Measurements from ENCODE around the gene PHKB. TPM values are rescaled to one million over a fixed set of nuclear protein-coding genes. Genes with fewer than 3 reads are reported as not detected.

The PHKB gene
- polyA plus RNA-seq, 1 donor (not counting 4 experiments of a cell fraction or from before 2014, with no cell fraction given): 71.7 TPM

DNA sequence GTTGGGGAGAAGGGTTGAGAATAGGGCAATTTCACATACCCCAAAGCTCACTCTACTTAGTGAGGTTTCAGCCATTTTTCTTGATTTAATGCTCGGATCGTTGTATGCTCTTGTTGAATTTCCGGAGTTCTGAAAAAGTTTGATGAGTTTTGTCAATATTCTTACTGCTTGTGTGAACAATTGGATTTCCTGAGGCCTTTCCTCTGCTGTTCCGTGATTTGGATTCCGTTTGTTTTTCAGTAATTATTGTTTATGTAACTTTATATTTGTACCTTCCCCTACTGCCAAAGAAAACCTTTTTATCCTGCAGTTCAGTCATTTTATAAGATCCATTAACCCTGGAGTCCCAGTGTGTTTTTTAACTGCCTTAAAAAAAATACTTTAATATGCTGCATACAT is 62.9 kb downstream of the PHKB start:
- TF ChIP-seq, protein P1, sequence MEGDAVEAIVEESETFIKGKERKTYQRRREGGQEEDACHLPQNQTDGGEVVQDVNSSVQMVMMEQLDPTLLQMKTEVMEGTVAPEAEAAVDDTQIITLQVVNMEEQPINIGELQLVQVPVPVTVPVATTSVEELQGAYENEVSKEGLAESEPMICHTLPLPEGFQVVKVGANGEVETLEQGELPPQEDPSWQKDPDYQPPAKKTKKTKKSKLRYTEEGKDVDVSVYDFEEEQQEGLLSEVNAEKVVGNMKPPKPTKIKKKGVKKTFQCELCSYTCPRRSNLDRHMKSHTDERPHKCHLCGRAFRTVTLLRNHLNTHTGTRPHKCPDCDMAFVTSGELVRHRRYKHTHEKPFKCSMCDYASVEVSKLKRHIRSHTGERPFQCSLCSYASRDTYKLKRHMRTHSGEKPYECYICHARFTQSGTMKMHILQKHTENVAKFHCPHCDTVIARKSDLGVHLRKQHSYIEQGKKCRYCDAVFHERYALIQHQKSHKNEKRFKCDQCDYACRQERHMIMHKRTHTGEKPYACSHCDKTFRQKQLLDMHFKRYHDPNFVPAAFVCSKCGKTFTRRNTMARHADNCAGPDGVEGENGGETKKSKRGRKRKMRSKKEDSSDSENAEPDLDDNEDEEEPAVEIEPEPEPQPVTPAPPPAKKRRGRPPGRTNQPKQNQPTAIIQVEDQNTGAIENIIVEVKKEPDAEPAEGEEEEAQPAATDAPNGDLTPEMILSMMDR (optimal IDR thresholded peaks at IDR 0.05 in 1 of 3, IDR thresholded peaks at IDR 0.05 in 1 of 3, conservative IDR thresholded peaks at IDR 0.05 in 1 of 3; ENCODE audit: extremely low read depth in 1 of 3, insufficient read depth in 2 of 3, low read length in 3 of 3): no peak
- no peak for TF ChIP-seq EZH2 (IDR thresholded peaks at IDR 0.05; ENCODE audit: low read length)
- Histone ChIP-seq H3K9ac (ENCODE audit: control insufficient read depth, extremely low read depth, insufficient read depth, low read length) (no peak overlapping the region), H2AFZ (ENCODE audit: control insufficient read depth, low read length) (no peak overlapping the region), H3K4me1 (ENCODE audit: control insufficient read depth, extremely low read depth, insufficient read depth, low read length) (no peaks in the 10 kb centered on the region), H3K79me2 (ENCODE audit: control insufficient read depth, insufficient read depth, low read length) (no peaks in the 10 kb centered on the region), H3K27ac (ENCODE audit: control insufficient read depth, insufficient read depth, low read length) (no peak overlapping the region), H3K9me1 (ENCODE audit: control insufficient read depth, extremely low read depth, insufficient read depth, low read length) (no peaks in the 10 kb centered on the region), H3K9me3 (ENCODE audit: control insufficient read depth, low read depth, low read length) (no peaks in the 10 kb centered on the region), H3K4me2 (ENCODE audit: control insufficient read depth, extremely low read depth, insufficient read depth, low read depth, low read length) (no peak overlapping the region), H3K36me3 (ENCODE audit: control insufficient read depth in 2 of 2, extremely low read depth in 1 of 2, insufficient read depth in 2 of 2, low read length in 2 of 2) (no peaks in the 10 kb centered on the region), H3K27me3 (ENCODE audit: control insufficient read depth, extremely low read depth, insufficient read depth, low read length) (no peaks in the 10 kb centered on the region), H4K20me1 (ENCODE audit: control insufficient read depth, extremely low read depth, insufficient read depth, low read length) (no peaks in the 10 kb centered on the region), H3K4me3 (ENCODE audit: control insufficient read depth in 2 of 3, extremely low read depth in 1 of 3, insufficient read depth in 2 of 3, low read depth in 1 of 3, low read length in 3 of 3) (no peak overlapping the region)
- FAIRE-seq (no peak), DNase-seq (ENCODE audit: low read depth, low spot score) (no peak)
- dilution Hi-C loops (cut with MboI; ENCODE audit: extremely low pct_ligation_motif_present, low sequenced_read_pairs): no loop called here

DNA sequence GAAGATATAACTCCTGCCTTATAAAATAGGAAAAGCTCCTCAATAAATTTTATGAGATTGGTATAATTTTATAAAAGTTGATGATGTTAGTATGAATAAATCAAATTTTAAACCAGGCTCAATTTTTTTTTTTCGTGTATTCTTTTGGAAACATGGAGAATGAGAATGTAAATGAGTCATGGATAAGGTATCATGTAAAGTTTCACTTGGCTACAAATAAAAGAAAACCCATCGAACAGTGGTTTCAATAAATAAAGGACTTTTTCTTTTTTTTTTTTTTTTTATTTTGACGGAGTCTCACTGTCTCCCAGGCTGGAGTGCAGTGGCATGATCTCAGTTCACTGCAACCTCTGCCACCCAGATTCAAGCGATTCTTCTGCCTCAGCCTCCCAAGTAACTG is 67.3 kb downstream of the PHKB start:
- H3K79me2 ChIP-seq (ENCODE audit: control insufficient read depth, insufficient read depth, low read length): no peaks in the 10 kb centered on the region
- H3K9ac ChIP-seq (ENCODE audit: control insufficient read depth, extremely low read depth, insufficient read depth, low read length): no peak overlapping the region
- H2AFZ ChIP-seq (ENCODE audit: control insufficient read depth, low read length): no peak overlapping the region
- TF ChIP-seq, protein P1 (optimal IDR thresholded peaks at IDR 0.05 in 1 of 3, IDR thresholded peaks at IDR 0.05 in 1 of 3, conservative IDR thresholded peaks at IDR 0.05 in 1 of 3; ENCODE audit: extremely low read depth in 1 of 3, insufficient read depth in 2 of 3, low read length in 3 of 3): no peak
- no peak for TF ChIP-seq EZH2 (IDR thresholded peaks at IDR 0.05; ENCODE audit: low read length)
- peaks cover 0 to 2% of the 10 kb centered on the region in 2 experiments for H3K36me3 ChIP-seq (ENCODE audit: control insufficient read depth in 2 of 2, extremely low read depth in 1 of 2, insufficient read depth in 2 of 2, low read length in 2 of 2)
- no peak for DNase-seq (ENCODE audit: low read depth, low spot score)
- no peaks in the 10 kb centered on the region for H3K9me1 ChIP-seq (ENCODE audit: control insufficient read depth, extremely low read depth, insufficient read depth, low read length)
- dilution Hi-C loops (cut with MboI; ENCODE audit: extremely low pct_ligation_motif_present, low sequenced_read_pairs): no loop called here
- FAIRE-seq: no peak
- H4K20me1 ChIP-seq (ENCODE audit: control insufficient read depth, extremely low read depth, insufficient read depth, low read length): no peaks in the 10 kb centered on the region
- H3K9me3 ChIP-seq (ENCODE audit: control insufficient read depth, low read depth, low read length): no peaks in the 10 kb centered on the region
- no peak overlapping the region for H3K4me2 ChIP-seq (ENCODE audit: control insufficient read depth, extremely low read depth, insufficient read depth, low read depth, low read length)
- no peaks in the 10 kb centered on the region for H3K4me1 ChIP-seq (ENCODE audit: control insufficient read depth, extremely low read depth, insufficient read depth, low read length)
- no peaks in the 10 kb centered on the region for H3K27me3 ChIP-seq (ENCODE audit: control insufficient read depth, extremely low read depth, insufficient read depth, low read length)
- H3K27ac ChIP-seq (ENCODE audit: control insufficient read depth, insufficient read depth, low read length): no peak overlapping the region
- no peak overlapping the region for H3K4me3 ChIP-seq (ENCODE audit: control insufficient read depth in 2 of 3, extremely low read depth in 1 of 3, insufficient read depth in 2 of 3, low read depth in 1 of 3, low read length in 3 of 3)
